ENCODE results near the gene CHST11. TPM values are rescaled to one million over a fixed set of nuclear protein-coding genes. Genes with fewer than 3 reads are reported as not detected.

Gene CHST11
- total RNA-seq, 1 donor from 2014 or later: 6.0 TPM

GRCh38 chr12:104427547-104427938 lies 29.2 kb upstream of the CHST11 start:
- no peak for TF ChIP-seq CTCF (IDR thresholded peaks at IDR 0.05; ENCODE audit: borderline replicate concordance)
- Histone ChIP-seq H3K36me3 (no peaks in the 10 kb centered on the region), H3K27ac (replicated peaks) (no peak overlapping the region), H3K9me3 (replicated peaks) (peaks cover 4% of the 10 kb centered on the region), H3K27me3 (ENCODE audit: low read depth) (no peaks in the 10 kb centered on the region), H3K4me3 (no peak overlapping the region), H3K4me1 (no peaks in the 10 kb centered on the region)
- no peak for DNase-seq
- intact Hi-C loops (cut with micrococcal nuclease): no loop called here

- TF ChIP-seq CTCF (IDR thresholded peaks at IDR 0.05; ENCODE audit: borderline replicate concordance): no peak
- Histone ChIP-seq H3K4me1 (no peaks in the 10 kb centered on the region), H3K9me3 (replicated peaks) (peaks cover 1% of the 10 kb centered on the region), H3K27me3 (ENCODE audit: low read depth) (peaks cover 9% of the 10 kb centered on the region), H3K4me3 (no peak overlapping the region), H3K36me3 (no peaks in the 10 kb centered on the region), H3K27ac (replicated peaks) (no peak overlapping the region)
- intact Hi-C loops (cut with micrococcal nuclease): no loop called here
- no peak for DNase-seq
Measured at GRCh38 chr12:104433061-104433460, 23.7 kb upstream of the CHST11 start.

- intact Hi-C loops (cut with micrococcal nuclease): no loop called here
- no peak overlapping the region for H3K4me3 ChIP-seq
- no peaks in the 10 kb centered on the region for H3K36me3 ChIP-seq
- DNase-seq: no peak
- peaks cover 9% of the 10 kb centered on the region for H3K27me3 ChIP-seq (ENCODE audit: low read depth)
- TF ChIP-seq CTCF (IDR thresholded peaks at IDR 0.05; ENCODE audit: borderline replicate concordance): no peak
- H3K27ac ChIP-seq (replicated peaks): no peak overlapping the region
- no peaks in the 10 kb centered on the region for H3K4me1 ChIP-seq
- H3K9me3 ChIP-seq (replicated peaks): no peaks in the 10 kb centered on the region
Measured at GRCh38 chr12:104434129-104434528, 22.6 kb upstream of the CHST11 start.

GRCh38 chr12:104435175-104435574 lies 21.6 kb upstream of the CHST11 start:
- Histone ChIP-seq H3K9me3 (replicated peaks) (no peaks in the 10 kb centered on the region), H3K4me1 (no peaks in the 10 kb centered on the region), H3K4me3 (no peak overlapping the region), H3K36me3 (no peaks in the 10 kb centered on the region), H3K27ac (replicated peaks) (no peak overlapping the region), H3K27me3 (ENCODE audit: low read depth) (peaks cover 9% of the 10 kb centered on the region)
- intact Hi-C loops (cut with micrococcal nuclease): no loop called here
- TF ChIP-seq CTCF (IDR thresholded peaks at IDR 0.05; ENCODE audit: borderline replicate concordance): no peak
- no peak for DNase-seq

- H3K9me3 ChIP-seq (replicated peaks): no peaks in the 10 kb centered on the region
- H3K4me1 ChIP-seq: no peaks in the 10 kb centered on the region
- no peak overlapping the region for H3K27ac ChIP-seq (replicated peaks)
- no peaks in the 10 kb centered on the region for H3K36me3 ChIP-seq
- H3K4me3 ChIP-seq: no peak overlapping the region
- no peak for TF ChIP-seq CTCF (IDR thresholded peaks at IDR 0.05; ENCODE audit: borderline replicate concordance)
- no peak for DNase-seq
- intact Hi-C loops (cut with micrococcal nuclease): no loop called here
- peaks cover 9% of the 10 kb centered on the region for H3K27me3 ChIP-seq (ENCODE audit: low read depth)
Measured at GRCh38 chr12:104435765-104436164, 21.0 kb upstream of the CHST11 start.

- Histone ChIP-seq H3K4me1 (no peaks in the 10 kb centered on the region), H3K9me3 (replicated peaks) (no peaks in the 10 kb centered on the region), H3K36me3 (no peaks in the 10 kb centered on the region), H3K27ac (replicated peaks) (no peak overlapping the region), H3K27me3 (ENCODE audit: low read depth) (peaks cover 9% of the 10 kb centered on the region), H3K4me3 (no peak overlapping the region)
- intact Hi-C loops (cut with micrococcal nuclease): no loop called here
- TF ChIP-seq CTCF (IDR thresholded peaks at IDR 0.05; ENCODE audit: borderline replicate concordance): no peak
- no peak for DNase-seq
Measured at GRCh38 chr12:104436790-104437189, 20.0 kb upstream of the CHST11 start.

All from left ventricle myocardium inferior (tissue), 1 donor.